Sigmoid colon (tissue), 7 donors: ENCODE data around the gene NDST4. TPM values are rescaled to one million over a fixed set of nuclear protein-coding genes. Genes with fewer than 3 reads are reported as not detected.

Experiments used
- DNase-seq: peaks from one replicate; pipeline ENCODE4 v3.0.0-alpha.2; 2019
- H3K27ac ChIP-seq, 4 donors: fragments of 200-600 bp; sonication (generic); one replicate each; pipeline ENCODE4 v1.5.1; 2016 to 2019; ENCODE audit warnings: mild to moderate bottlenecking in 1 of 4
- H3K27me3 ChIP-seq, 3 donors: fragments of 200-600 bp; sonication (generic); one replicate each; pipeline ENCODE4 v1.5.1; 2019; ENCODE audit warnings: mild to moderate bottlenecking in 1 of 3
- H3K36me3 ChIP-seq, 4 donors: fragments of 200-600 bp; sonication (generic); one replicate each; pipeline ENCODE4 v1.5.1; 2016 to 2019
- H3K4me1 ChIP-seq, 4 donors: fragments of 200-600 bp; sonication (generic); one replicate each; pipeline ENCODE4 v1.5.1; 2017 to 2019
- H3K4me3 ChIP-seq, 4 donors: fragments of 200-600 bp; sonication (generic); one replicate each; pipeline ENCODE4 v1.5.1; 2017 to 2019; ENCODE audit warnings: mild to moderate bottlenecking in 2 of 4, moderate library complexity in 1 of 4
- H3K9me3 ChIP-seq, 4 donors: fragments of 200-600 bp in 3 of 4; sonication (generic) in 3 of 4; one replicate each; pipeline versions ENCODE4 v1.5.1 to v1.6.1; 2013 to 2019
- CTCF ChIP-seq, 4 experiments: fragments of 450-650 bp in 3 of 4; fragments of 200-600 bp in 1 of 4; IDR thresholded peaks; one replicate each; pipeline ENCODE4 v1.5.1; 2016 to 2019; ENCODE audit warnings: antibody characterized with exemption in 4 of 4, mild to moderate bottlenecking in 3 of 4, moderate library complexity in 2 of 4
- EP300 ChIP-seq, 4 donors: sonication (generic); formaldehyde crosslinking; IDR thresholded peaks; one replicate each; pipeline ENCODE4 v1.6.1; 2017; ENCODE audit warnings: antibody characterized with exemption in 4 of 4
- POLR2A ChIP-seq, 2 donors: fragments of 450-650 bp; IDR thresholded peaks; one replicate each; pipeline ENCODE4 v1.6.1; 2016; ENCODE audit warnings: antibody characterized with exemption in 2 of 2, mild to moderate bottlenecking in 2 of 2, moderate library complexity in 2 of 2
- POLR2AphosphoS5 ChIP-seq, 4 donors: sonication (generic); formaldehyde crosslinking; IDR thresholded peaks; one replicate each; pipeline ENCODE4 v1.6.1; 2017; ENCODE audit warnings: antibody characterized with exemption in 4 of 4
- WGBS, 2 donors: extraction: QIAGEN DNeasy Blood & Tissue Kit; methylation state at CpG; one replicate each; pipeline ENCODE4 v1.1.7; 2013; 5-methylcytosine and 5-hydroxymethylcytosine counted together
- intact Hi-C: fragments of 100-400 bp; cut with DNase I; formaldehyde crosslinking; loops from one replicate; pipeline ENCODE4 v1.15.1; 2023
- polyA plus RNA-seq, 3 donors: library from polyadenylated mRNA; stranded (reverse); fragments of 200-250 nt; gene quantifications; one replicate each; pipeline ENCODE4 v1.2.3, GENCODE V29; 2013
- total RNA-seq, 4 donors: library from RNA; depleted of rRNA; stranded (reverse); fragments of >200 nt; gene quantifications; one replicate each; pipeline ENCODE4 v1.1.0, GENCODE V29; 2016
- donor health status: healthy with polysubstance abuse.
- donor health status: Bipolar disorder and iron deficiency.
- donor health status: healthy.

NDST4 gene
- total and polyA plus RNA-seq, 7 donors, result 0.03 to 1.1 (median 0.54) TPM; not detected in 2

GRCh38 chr4:115126491-115126890 is 13.1 kb upstream of the NDST4 start:
- H3K4me1 ChIP-seq, result no peaks in the 10 kb centered on the region
- intact Hi-C loops, result no loop called here
- WGBS, 2 donors, result 77 to 97% methylated on average over 2 of the region's 2 CpGs

GRCh38 chr4:115121351-115122043 is 8.1 kb upstream of the NDST4 start:
- TF ChIP-seq POLR2A (IDR thresholded peaks at IDR 0.05) (no peak), POLR2AphosphoS5 (IDR thresholded peaks at IDR 0.05) (no peak), EP300 (IDR thresholded peaks at IDR 0.05) (no peak), CTCF (IDR thresholded peaks at IDR 0.05) (no peak)
- H3K9me3 ChIP-seq, result no peaks in the 10 kb centered on the region
- H3K27me3 ChIP-seq, result no peaks in the 10 kb centered on the region
- 73 to 77% methylated on average over 2 of the region's 2 CpGs for WGBS, 2 donors
- no peak overlapping the region for H3K4me3 ChIP-seq
- no peaks in the 10 kb centered on the region for H3K36me3 ChIP-seq
- intact Hi-C loops, result no loop called here
- H3K4me1 ChIP-seq, result no peaks in the 10 kb centered on the region
- DNase-seq, result no peak
- H3K27ac ChIP-seq, result no peak overlapping the region

More at GRCh38 chr4:115126491-115126890, 13.1 kb upstream of the NDST4 start:
- Histone ChIP-seq H3K9me3 (no peaks in the 10 kb centered on the region), H3K27ac (no peak overlapping the region), H3K4me3 (no peak overlapping the region), H3K27me3 (no peaks in the 10 kb centered on the region), H3K36me3 (no peaks in the 10 kb centered on the region)
- no peak for TF ChIP-seq EP300 (IDR thresholded peaks at IDR 0.05)
- DNase-seq, result no peak

GRCh38 chr4:115119804-115120352 is 6.5 kb upstream of the NDST4 start:
- Histone ChIP-seq H3K27me3 (no peaks in the 10 kb centered on the region), H3K9me3 (no peaks in the 10 kb centered on the region), H3K27ac (no peak overlapping the region), H3K4me1 (no peaks in the 10 kb centered on the region), H3K36me3 (no peaks in the 10 kb centered on the region), H3K4me3 (no peak overlapping the region)
- TF ChIP-seq CTCF (IDR thresholded peaks at IDR 0.05), result peak in 1 of 4 experiments; percentile 10
- no peak for TF ChIP-seq EP300 (IDR thresholded peaks at IDR 0.05)
- 49 to 84% methylated on average over 1 of the region's 1 CpG for WGBS, 2 donors
- DNase-seq, result no peak
- intact Hi-C loops, result no loop called here

GRCh38 chr4:115117651-115118050 is 4.2 kb upstream of the NDST4 start:
- Histone ChIP-seq H3K36me3 (no peaks in the 10 kb centered on the region), H3K9me3 (no peaks in the 10 kb centered on the region), H3K27me3 (no peaks in the 10 kb centered on the region), H3K4me1 (peaks cover 0 to 17% (median 3%) of the 10 kb centered on the region in 4 donors), H3K27ac (no peak overlapping the region), H3K4me3 (no peak overlapping the region)
- 83 to 86% methylated on average over 3 of the region's 3 CpGs for WGBS, 2 donors
- DNase-seq, result no peak
- TF ChIP-seq CTCF (IDR thresholded peaks at IDR 0.05) (no peak), POLR2AphosphoS5 (IDR thresholded peaks at IDR 0.05) (no peak), EP300 (IDR thresholded peaks at IDR 0.05) (no peak), POLR2A (IDR thresholded peaks at IDR 0.05) (no peak)
- intact Hi-C loops, result no loop called here

- H3K36me3 ChIP-seq, result no peaks in the 10 kb centered on the region
- TF ChIP-seq POLR2AphosphoS5 (IDR thresholded peaks at IDR 0.05), result no peak
- no peak for TF ChIP-seq EP300 (IDR thresholded peaks at IDR 0.05)
- TF ChIP-seq CTCF (IDR thresholded peaks at IDR 0.05), result no peak
- no peak for TF ChIP-seq POLR2A (IDR thresholded peaks at IDR 0.05)
- 13 to 64% methylated on average over 4 of the region's 4 CpGs for whole genome bisulfite sequencing, 2 donors
- no peak overlapping the region for H3K4me3 ChIP-seq
- no peaks in the 10 kb centered on the region for H3K27me3 ChIP-seq
- no peaks in the 10 kb centered on the region for H3K9me3 ChIP-seq
- intact Hi-C loops, result no loop called here
- DNase-seq, result no peak
- peaks cover 0 to 26% (median 3%) of the 10 kb centered on the region in 4 donors for H3K4me1 ChIP-seq
- H3K27ac ChIP-seq, result no peak overlapping the region
Measured at GRCh38 chr4:115110191-115111181, 2.9 kb downstream of the NDST4 start.
